ENCODE data around the gene USB1.

DNA sequence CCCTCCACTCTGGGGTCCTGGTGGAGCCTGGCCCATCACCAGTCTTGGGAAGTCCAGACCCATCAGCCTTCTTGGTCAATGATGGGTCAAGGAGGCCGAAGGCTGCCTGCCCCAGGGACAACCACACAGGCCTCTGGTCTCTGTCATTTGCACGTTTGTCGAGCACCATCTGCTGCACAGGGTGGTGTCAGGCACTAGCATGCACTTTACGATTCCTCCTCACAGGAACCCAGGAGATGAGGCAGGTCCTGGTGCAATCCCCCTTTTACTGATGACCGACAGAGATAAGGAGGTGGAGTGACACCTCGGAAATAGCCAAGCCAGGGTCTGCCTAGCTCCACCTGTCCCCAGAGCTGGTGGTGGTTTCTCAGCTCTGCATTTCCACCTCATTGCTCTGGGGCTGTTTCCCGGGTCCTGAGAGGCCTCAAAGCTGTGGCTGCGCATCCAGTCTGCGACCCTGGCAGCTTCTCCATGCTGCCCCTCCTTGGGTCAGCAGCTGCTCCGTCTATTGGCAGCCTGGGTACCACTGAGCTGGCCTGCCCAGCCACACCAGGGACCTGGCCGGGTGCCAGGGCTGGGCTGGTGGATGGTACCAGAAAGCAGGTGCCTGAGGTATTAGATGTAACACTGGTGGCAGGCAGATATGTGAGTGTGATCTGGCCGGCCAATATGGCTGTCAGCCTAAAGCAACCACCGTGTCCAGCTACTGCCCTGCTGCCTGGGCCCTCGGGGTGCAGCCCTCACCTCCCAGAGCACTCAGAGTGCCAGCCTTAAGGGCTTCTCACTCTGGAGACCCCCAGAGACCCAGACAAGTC is 34.4 kb downstream of the USB1 start:
- TF ChIP-seq, protein P1, sequence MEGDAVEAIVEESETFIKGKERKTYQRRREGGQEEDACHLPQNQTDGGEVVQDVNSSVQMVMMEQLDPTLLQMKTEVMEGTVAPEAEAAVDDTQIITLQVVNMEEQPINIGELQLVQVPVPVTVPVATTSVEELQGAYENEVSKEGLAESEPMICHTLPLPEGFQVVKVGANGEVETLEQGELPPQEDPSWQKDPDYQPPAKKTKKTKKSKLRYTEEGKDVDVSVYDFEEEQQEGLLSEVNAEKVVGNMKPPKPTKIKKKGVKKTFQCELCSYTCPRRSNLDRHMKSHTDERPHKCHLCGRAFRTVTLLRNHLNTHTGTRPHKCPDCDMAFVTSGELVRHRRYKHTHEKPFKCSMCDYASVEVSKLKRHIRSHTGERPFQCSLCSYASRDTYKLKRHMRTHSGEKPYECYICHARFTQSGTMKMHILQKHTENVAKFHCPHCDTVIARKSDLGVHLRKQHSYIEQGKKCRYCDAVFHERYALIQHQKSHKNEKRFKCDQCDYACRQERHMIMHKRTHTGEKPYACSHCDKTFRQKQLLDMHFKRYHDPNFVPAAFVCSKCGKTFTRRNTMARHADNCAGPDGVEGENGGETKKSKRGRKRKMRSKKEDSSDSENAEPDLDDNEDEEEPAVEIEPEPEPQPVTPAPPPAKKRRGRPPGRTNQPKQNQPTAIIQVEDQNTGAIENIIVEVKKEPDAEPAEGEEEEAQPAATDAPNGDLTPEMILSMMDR (IDR thresholded peaks at IDR 0.05) = no peak
- no peak for TF ChIP-seq POLR2A (IDR thresholded peaks at IDR 0.05; ENCODE audit: low read length)
- TF ChIP-seq, protein P2, sequence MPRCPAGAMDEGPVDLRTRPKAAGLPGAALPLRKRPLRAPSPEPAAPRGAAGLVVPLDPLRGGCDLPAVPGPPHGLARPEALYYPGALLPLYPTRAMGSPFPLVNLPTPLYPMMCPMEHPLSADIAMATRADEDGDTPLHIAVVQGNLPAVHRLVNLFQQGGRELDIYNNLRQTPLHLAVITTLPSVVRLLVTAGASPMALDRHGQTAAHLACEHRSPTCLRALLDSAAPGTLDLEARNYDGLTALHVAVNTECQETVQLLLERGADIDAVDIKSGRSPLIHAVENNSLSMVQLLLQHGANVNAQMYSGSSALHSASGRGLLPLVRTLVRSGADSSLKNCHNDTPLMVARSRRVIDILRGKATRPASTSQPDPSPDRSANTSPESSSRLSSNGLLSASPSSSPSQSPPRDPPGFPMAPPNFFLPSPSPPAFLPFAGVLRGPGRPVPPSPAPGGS (IDR thresholded peaks at IDR 0.05) = no peak
- TF ChIP-seq HMGXB4 (CRISPR knock-in tag; IDR thresholded peaks at IDR 0.05; ENCODE audit: borderline replicate concordance) = no peak
- TF ChIP-seq JUN (IDR thresholded peaks at IDR 0.05) = no peak
- no peak for TF ChIP-seq MYC (IDR thresholded peaks at IDR 0.05; ENCODE audit: borderline replicate concordance, low read length)
- TF ChIP-seq JUNB (IDR thresholded peaks at IDR 0.05) = no peak
- no peak for TF ChIP-seq KDM1A (IDR thresholded peaks at IDR 0.05; ENCODE audit: low read depth)
- no peak for TF ChIP-seq USF2 (IDR thresholded peaks at IDR 0.05)
- no peak for TF ChIP-seq BHLHE40 (IDR thresholded peaks at IDR 0.05; ENCODE audit: low read depth, low read length)
- TF ChIP-seq, protein P3, sequence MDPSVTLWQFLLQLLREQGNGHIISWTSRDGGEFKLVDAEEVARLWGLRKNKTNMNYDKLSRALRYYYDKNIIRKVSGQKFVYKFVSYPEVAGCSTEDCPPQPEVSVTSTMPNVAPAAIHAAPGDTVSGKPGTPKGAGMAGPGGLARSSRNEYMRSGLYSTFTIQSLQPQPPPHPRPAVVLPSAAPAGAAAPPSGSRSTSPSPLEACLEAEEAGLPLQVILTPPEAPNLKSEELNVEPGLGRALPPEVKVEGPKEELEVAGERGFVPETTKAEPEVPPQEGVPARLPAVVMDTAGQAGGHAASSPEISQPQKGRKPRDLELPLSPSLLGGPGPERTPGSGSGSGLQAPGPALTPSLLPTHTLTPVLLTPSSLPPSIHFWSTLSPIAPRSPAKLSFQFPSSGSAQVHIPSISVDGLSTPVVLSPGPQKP (IDR thresholded peaks at IDR 0.05; ENCODE audit: low read depth, low read length) = no peak
- TF ChIP-seq NPAS2 (CRISPR knock-in tag; IDR thresholded peaks at IDR 0.05; ENCODE audit: borderline replicate concordance) = no peak
- TF ChIP-seq TP53 (CRISPR knock-in tag; IDR thresholded peaks at IDR 0.05) = no peak
- TF ChIP-seq EP300 (IDR thresholded peaks at IDR 0.05) = no peak
